ENCODE results near the gene ADORA3. TPM values are rescaled to one million over a fixed set of nuclear protein-coding genes. Genes with fewer than 3 reads are reported as not detected.

The ADORA3 gene
- total and polyA plus RNA-seq, 2 of the 4 experiments (the other 2 are of a cell fraction), result not detected

DNA sequence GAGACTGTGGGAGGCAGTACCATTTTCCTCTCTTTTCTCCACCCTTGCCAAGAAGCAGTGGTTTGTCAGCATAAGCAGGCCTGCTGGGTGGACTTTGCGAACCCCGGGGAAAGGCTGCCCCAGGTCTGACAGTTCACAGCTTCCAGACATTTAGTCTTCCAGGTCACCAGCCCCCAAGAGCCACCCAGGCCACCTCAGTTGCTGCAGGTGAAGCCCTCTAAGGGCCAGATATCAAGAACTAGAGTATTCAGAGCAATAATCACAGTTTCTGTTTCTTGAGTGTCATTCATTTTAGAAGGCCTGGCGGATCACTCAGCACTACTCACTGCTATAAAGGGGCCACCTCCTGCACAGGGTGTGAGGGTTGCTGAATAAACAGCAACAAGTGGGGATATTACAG, 9.5 kb upstream of the ADORA3 start:
- Histone ChIP-seq H2BK5ac (ENCODE audit: low read depth, low read length, poor library complexity, severe bottlenecking) (no peak overlapping the region), H4K20me1 (ENCODE audit: insufficient read depth, low read length) (no peaks in the 10 kb centered on the region), H2AK9ac (replicated peaks; ENCODE audit: low read depth, low read length, poor library complexity) (no peak overlapping the region), H4K8ac (ENCODE audit: low read depth in 2 of 2, low read length in 2 of 2) (no peak overlapping the region), H3K4ac (ENCODE audit: low read depth, low read length) (no peak overlapping the region), H3K27ac (ENCODE audit: insufficient read depth, low read length) (no peak overlapping the region), H2BK120ac (ENCODE audit: low read depth, low read length) (no peak overlapping the region), H3K4me3 (ENCODE audit: insufficient read depth, low read depth, low read length) (no peak overlapping the region), H3K4me2 (ENCODE audit: low read depth, low read length) (no peak overlapping the region), H3K27me3 (ENCODE audit: control insufficient read depth, insufficient read depth, low read length) (no peaks in the 10 kb centered on the region), H3K9me1 (ENCODE audit: insufficient read depth, low read length) (peaks cover 7% of the 10 kb centered on the region), H3K56ac (ENCODE audit: extremely low read depth, insufficient read depth, low read length) (no peak overlapping the region), H3K23ac (ENCODE audit: low read depth, low read length) (no peak overlapping the region), H2BK15ac (ENCODE audit: low read depth, low read length) (no peak overlapping the region), H4K91ac (ENCODE audit: insufficient read depth, low read depth, low read length) (no peak overlapping the region), H3K14ac (replicated peaks; ENCODE audit: low read depth, low read length) (no peak overlapping the region), H2AFZ (replicated peaks; ENCODE audit: low read length, poor library complexity) (no peak overlapping the region), H3K9ac (ENCODE audit: low read depth, low read length) (no peak overlapping the region), H4K5ac (ENCODE audit: low read depth, low read length) (no peak overlapping the region), H3K9me3 (ENCODE audit: control insufficient read depth, insufficient read depth, low read length) (no peaks in the 10 kb centered on the region), H2AK5ac (ENCODE audit: low read depth, low read length) (no peak overlapping the region), H3K4me1 (ENCODE audit: control insufficient read depth, insufficient read depth, low read length) (peaks cover 9% of the 10 kb centered on the region), H3K79me1 (ENCODE audit: low read depth in 1 of 2, low read length in 2 of 2) (peaks cover 0 to 6% of the 10 kb centered on the region in 2 experiments; a peak in 1 of 4 replicates), H3K18ac (ENCODE audit: low read depth, low read length) (no peak overlapping the region), H2BK20ac (ENCODE audit: low read depth, low read length) (no peak overlapping the region), H3K36me3 (ENCODE audit: control insufficient read depth, insufficient read depth, low read length) (no peaks in the 10 kb centered on the region)
- intact Hi-C loops (cut with micrococcal nuclease) (no loop called here), dilution Hi-C loops (cut with HindIII; ENCODE audit: low sequenced_read_pairs, unreplicated experiment) (no loop called here), in situ Hi-C loops (cut with MboI; ENCODE audit: low sequenced_read_pairs) (no loop called here)
- WGBS, 2 experiments (ENCODE audit: extremely low coverage in 2 of 2, insufficient read length in 1 of 2), result no CpG with 5 or more reads among the region's 3 CpGs
- no TSS peak for BruUV-seq (replicated peaks)
- ChIA-PET POLR2A (ENCODE audit: unreplicated experiment) (no interaction called here), CTCF (no interaction called here)
- no peak for TF ChIP-seq FOS (IDR thresholded peaks at IDR 0.05; ENCODE audit: low read depth, low read length)
- TF ChIP-seq CEBPB (IDR thresholded peaks at IDR 0.05; ENCODE audit: low read depth, low read length), result no peak
- no peak for TF ChIP-seq RFX5 (IDR thresholded peaks at IDR 0.05; ENCODE audit: low read depth, low read length)
- no peak for TF ChIP-seq MAFK (IDR thresholded peaks at IDR 0.05; ENCODE audit: low read depth, low read length)
- no peak for TF ChIP-seq CHD1 (IDR thresholded peaks at IDR 0.05; ENCODE audit: low read depth, low read length)
- TF ChIP-seq, protein P1, sequence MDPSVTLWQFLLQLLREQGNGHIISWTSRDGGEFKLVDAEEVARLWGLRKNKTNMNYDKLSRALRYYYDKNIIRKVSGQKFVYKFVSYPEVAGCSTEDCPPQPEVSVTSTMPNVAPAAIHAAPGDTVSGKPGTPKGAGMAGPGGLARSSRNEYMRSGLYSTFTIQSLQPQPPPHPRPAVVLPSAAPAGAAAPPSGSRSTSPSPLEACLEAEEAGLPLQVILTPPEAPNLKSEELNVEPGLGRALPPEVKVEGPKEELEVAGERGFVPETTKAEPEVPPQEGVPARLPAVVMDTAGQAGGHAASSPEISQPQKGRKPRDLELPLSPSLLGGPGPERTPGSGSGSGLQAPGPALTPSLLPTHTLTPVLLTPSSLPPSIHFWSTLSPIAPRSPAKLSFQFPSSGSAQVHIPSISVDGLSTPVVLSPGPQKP (IDR thresholded peaks at IDR 0.05; ENCODE audit: borderline replicate concordance, low read depth, low read length), result no peak
- TF ChIP-seq RCOR1 (IDR thresholded peaks at IDR 0.05; ENCODE audit: insufficient replicate concordance, low read length), result no peak
- no peak for TF ChIP-seq NFE2L2 (IDR thresholded peaks at IDR 0.05; ENCODE audit: low read depth, low read length)
- no peak for TF ChIP-seq POLR2A (IDR thresholded peaks at IDR 0.05; ENCODE audit: low read depth, low read length)
- TF ChIP-seq MXI1 (IDR thresholded peaks at IDR 0.05; ENCODE audit: borderline replicate concordance, low read depth, low read length), result no peak
- TF ChIP-seq BHLHE40 (IDR thresholded peaks at IDR 0.05; ENCODE audit: low read depth, low read length), result no peak
- no peak for TF ChIP-seq RAD21 (IDR thresholded peaks at IDR 0.05; ENCODE audit: low read length)
- TF ChIP-seq, protein P2, sequence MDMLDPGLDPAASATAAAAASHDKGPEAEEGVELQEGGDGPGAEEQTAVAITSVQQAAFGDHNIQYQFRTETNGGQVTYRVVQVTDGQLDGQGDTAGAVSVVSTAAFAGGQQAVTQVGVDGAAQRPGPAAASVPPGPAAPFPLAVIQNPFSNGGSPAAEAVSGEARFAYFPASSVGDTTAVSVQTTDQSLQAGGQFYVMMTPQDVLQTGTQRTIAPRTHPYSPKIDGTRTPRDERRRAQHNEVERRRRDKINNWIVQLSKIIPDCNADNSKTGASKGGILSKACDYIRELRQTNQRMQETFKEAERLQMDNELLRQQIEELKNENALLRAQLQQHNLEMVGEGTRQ (IDR thresholded peaks at IDR 0.05; ENCODE audit: low read depth, low read length), result no peak
- TF ChIP-seq SMC3 (IDR thresholded peaks at IDR 0.05; ENCODE audit: low read depth, low read length), result no peak
- DNase-seq (no peak), ATAC-seq (ENCODE audit: low read depth) (no peak)
